ENCODE measurements around the gene NME2. TPM values are rescaled to one million over a fixed set of nuclear protein-coding genes. Genes with fewer than 3 reads are reported as not detected.
A peak's percentile ranks its signal among the peaks of the same experiment; 100 is the strongest.

The NME2 gene
- total and polyA plus RNA-seq, 10 of the 15 experiments (the other 5 are each of a cell fraction or from before 2014, with no cell fraction given), result 497 to 1,030 (median 786) TPM

DNA sequence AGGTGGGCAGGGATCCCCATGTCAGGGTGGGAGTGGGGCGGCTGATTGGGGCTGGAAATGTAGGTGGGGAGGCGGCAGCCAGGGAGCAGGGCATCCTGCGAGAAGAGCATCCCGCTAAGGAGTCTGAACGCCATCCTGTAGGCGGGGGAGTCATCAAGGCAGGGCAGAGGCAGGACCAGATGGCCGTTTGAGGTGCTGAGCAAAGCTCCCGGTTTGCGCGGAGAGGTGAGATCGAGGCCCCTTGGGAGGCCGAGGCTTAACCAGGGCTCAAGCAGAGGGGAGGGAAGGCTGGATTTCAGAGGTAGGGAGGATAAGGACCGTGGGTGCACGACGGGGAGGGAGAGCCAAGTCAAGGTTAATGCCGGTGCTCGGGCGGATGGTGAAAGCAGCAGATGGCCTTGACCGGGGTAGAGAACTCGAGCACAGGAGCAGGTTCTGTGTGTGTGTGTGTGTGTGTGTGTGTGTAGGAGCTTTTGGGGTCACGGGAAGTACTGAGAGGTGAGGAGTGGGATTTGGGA, 472 bp upstream of the NME2 start (continued):
- TF ChIP-seq HDGF (IDR thresholded peaks at IDR 0.05), result peak; percentile 98
- TF ChIP-seq TAF1 (IDR thresholded peaks at IDR 0.05; ENCODE audit: borderline replicate concordance, low read depth, low read length), result no peak
- peak; percentile 63; the same call in 1 of the 2 replicates for TF ChIP-seq RELB (IDR thresholded peaks at IDR 0.05; ENCODE audit: low read depth)
- no peak for TF ChIP-seq PML (IDR thresholded peaks at IDR 0.05; ENCODE audit: low read length)
- no peak for TF ChIP-seq KDM1A (IDR thresholded peaks at IDR 0.05; ENCODE audit: borderline replicate concordance)
- 0 out of 2 replicates have a peak, but pooled peaks have one; percentile 1 for TF ChIP-seq BCL11A (IDR thresholded peaks at IDR 0.05; ENCODE audit: low read depth, low read length)
- TF ChIP-seq ASH2L (IDR thresholded peaks at IDR 0.05; ENCODE audit: borderline replicate concordance, low read depth), result no peak
- no peak for TF ChIP-seq ZNF217 (IDR thresholded peaks at IDR 0.05)
- TF ChIP-seq SIN3A (IDR thresholded peaks at IDR 0.05; ENCODE audit: low read depth, low read length), result 0 out of 2 replicates have a peak, but pooled peaks have one; percentile 43
- no peak; the same call in 1 of the 2 replicates for TF ChIP-seq NR2C1 (IDR thresholded peaks at IDR 0.05)
- TF ChIP-seq, protein P1, sequence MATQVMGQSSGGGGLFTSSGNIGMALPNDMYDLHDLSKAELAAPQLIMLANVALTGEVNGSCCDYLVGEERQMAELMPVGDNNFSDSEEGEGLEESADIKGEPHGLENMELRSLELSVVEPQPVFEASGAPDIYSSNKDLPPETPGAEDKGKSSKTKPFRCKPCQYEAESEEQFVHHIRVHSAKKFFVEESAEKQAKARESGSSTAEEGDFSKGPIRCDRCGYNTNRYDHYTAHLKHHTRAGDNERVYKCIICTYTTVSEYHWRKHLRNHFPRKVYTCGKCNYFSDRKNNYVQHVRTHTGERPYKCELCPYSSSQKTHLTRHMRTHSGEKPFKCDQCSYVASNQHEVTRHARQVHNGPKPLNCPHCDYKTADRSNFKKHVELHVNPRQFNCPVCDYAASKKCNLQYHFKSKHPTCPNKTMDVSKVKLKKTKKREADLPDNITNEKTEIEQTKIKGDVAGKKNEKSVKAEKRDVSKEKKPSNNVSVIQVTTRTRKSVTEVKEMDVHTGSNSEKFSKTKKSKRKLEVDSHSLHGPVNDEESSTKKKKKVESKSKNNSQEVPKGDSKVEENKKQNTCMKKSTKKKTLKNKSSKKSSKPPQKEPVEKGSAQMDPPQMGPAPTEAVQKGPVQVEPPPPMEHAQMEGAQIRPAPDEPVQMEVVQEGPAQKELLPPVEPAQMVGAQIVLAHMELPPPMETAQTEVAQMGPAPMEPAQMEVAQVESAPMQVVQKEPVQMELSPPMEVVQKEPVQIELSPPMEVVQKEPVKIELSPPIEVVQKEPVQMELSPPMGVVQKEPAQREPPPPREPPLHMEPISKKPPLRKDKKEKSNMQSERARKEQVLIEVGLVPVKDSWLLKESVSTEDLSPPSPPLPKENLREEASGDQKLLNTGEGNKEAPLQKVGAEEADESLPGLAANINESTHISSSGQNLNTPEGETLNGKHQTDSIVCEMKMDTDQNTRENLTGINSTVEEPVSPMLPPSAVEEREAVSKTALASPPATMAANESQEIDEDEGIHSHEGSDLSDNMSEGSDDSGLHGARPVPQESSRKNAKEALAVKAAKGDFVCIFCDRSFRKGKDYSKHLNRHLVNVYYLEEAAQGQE (IDR thresholded peaks at IDR 0.05; ENCODE audit: low read depth, low read length), result no peak
- no peak for TF ChIP-seq YBX1 (IDR thresholded peaks at IDR 0.05)
- TF ChIP-seq RB1 (IDR thresholded peaks at IDR 0.05; ENCODE audit: borderline replicate concordance), result no peak
- TF ChIP-seq RUNX3 (IDR thresholded peaks at IDR 0.05; ENCODE audit: low read length), result no peak
- TF ChIP-seq SPI1 (IDR thresholded peaks at IDR 0.05; ENCODE audit: borderline replicate concordance, insufficient read depth, low read depth, low read length), result no peak
- no peak for TF ChIP-seq TCF7 (IDR thresholded peaks at IDR 0.05; ENCODE audit: borderline replicate concordance)
- no peak for TF ChIP-seq RCOR1 (conservative IDR thresholded peaks at IDR 0.05; ENCODE audit: low read depth, low read length)
- no peak for TF ChIP-seq FOS (IDR thresholded peaks at IDR 0.05; ENCODE audit: borderline replicate concordance, extremely low read depth, insufficient read length)
- TF ChIP-seq SIX5 (IDR thresholded peaks at IDR 0.05; ENCODE audit: low read depth, low read length, severe bottlenecking), result no peak
- TF ChIP-seq, protein P2, sequence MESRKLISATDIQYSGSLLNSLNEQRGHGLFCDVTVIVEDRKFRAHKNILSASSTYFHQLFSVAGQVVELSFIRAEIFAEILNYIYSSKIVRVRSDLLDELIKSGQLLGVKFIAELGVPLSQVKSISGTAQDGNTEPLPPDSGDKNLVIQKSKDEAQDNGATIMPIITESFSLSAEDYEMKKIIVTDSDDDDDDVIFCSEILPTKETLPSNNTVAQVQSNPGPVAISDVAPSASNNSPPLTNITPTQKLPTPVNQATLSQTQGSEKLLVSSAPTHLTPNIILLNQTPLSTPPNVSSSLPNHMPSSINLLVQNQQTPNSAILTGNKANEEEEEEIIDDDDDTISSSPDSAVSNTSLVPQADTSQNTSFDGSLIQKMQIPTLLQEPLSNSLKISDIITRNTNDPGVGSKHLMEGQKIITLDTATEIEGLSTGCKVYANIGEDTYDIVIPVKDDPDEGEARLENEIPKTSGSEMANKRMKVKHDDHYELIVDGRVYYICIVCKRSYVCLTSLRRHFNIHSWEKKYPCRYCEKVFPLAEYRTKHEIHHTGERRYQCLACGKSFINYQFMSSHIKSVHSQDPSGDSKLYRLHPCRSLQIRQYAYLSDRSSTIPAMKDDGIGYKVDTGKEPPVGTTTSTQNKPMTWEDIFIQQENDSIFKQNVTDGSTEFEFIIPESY (IDR thresholded peaks at IDR 0.05), result no peak
- TF ChIP-seq POLR2AphosphoS5 (IDR thresholded peaks at IDR 0.05; ENCODE audit: low read length), result 0 out of 2 replicates have a peak, but pooled peaks have one; percentile 90

All from GM12878 (cell line).